GM12801 (cell line): Measurements from ENCODE around the gene IGFBP6.

ENCODE experiments used
- TF ChIP-seq, protein P1 (sequence below): IDR thresholded peaks from one replicate; pipeline ENCODE4 v1.5.1; 2011; ENCODE audit warnings: control low read depth; ENCODE audit not compliant: insufficient read length; ENCODE audit errors: extremely low read depth

The IGFBP6 gene

GRCh38 chr12:53056901-53057300 lies 40.6 kb upstream of the IGFBP6 start:
- TF ChIP-seq, protein P1, sequence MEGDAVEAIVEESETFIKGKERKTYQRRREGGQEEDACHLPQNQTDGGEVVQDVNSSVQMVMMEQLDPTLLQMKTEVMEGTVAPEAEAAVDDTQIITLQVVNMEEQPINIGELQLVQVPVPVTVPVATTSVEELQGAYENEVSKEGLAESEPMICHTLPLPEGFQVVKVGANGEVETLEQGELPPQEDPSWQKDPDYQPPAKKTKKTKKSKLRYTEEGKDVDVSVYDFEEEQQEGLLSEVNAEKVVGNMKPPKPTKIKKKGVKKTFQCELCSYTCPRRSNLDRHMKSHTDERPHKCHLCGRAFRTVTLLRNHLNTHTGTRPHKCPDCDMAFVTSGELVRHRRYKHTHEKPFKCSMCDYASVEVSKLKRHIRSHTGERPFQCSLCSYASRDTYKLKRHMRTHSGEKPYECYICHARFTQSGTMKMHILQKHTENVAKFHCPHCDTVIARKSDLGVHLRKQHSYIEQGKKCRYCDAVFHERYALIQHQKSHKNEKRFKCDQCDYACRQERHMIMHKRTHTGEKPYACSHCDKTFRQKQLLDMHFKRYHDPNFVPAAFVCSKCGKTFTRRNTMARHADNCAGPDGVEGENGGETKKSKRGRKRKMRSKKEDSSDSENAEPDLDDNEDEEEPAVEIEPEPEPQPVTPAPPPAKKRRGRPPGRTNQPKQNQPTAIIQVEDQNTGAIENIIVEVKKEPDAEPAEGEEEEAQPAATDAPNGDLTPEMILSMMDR = no peak

DNA sequence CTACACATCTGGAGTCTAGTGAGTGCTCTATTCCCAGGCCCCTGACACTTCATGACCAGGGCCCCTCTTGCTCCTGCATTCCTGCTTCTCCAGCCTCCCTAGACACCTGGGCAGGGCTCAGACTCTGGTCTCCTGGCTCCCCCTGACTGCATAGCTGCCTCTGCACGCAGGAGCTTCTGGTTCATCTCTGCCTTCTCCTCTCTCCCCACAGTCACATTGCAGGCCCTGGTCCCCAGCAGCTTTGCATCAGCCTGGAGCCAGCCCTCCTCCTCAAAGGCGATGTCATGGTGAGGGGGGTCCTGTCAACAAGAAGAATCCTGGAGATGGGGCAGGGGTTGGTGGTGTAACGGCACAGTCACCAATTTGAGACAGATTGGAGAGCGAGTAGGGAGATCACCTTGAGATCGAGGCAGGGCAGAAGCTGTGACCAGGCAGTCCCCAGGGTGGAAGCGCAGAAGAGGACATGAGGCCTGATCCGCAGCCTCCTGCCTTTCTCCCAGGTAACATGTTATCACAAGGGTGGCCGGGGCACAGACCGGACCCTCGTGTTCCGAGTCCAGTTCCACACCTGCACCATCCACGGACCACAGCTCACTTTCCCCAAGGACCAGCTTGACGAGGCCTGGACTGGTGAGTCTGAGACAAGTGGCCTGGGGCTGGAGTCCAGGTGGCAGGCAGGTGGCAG lies 39.5 kb upstream of the IGFBP6 start:
- TF ChIP-seq, protein P1 = no peak

- TF ChIP-seq, protein P1 = no peak
Measured at GRCh38 chr12:53058674-53059433, 38.6 kb upstream of the IGFBP6 start.

DNA sequence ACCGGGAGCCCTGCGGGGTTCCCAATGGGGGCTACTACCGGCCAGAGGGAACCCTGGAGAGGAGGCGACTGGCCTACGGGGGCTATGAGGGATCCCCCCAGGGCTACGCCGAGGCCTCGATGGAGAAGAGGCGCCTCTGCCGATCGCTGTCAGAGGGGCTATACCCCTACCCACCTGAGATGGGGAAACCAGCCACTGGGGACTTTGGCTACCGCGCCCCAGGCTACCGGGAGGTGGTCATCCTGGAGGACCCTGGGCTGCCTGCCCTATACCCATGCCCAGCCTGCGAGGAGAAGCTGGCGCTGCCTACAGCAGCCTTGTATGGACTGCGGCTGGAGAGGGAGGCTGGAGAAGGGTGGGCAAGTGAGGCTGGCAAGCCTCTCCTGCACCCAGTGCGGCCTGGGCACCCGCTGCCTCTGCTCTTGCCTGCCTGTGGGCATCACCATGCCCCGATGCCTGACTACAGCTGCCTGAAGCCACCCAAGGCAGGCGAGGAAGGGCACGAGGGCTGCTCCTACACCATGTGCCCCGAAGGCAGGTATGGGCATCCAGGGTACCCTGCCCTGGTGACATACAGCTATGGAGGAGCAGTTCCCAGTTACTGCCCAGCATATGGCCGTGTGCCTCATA lies 37.9 kb upstream of the IGFBP6 start:
- TF ChIP-seq, protein P1 = no peak

DNA sequence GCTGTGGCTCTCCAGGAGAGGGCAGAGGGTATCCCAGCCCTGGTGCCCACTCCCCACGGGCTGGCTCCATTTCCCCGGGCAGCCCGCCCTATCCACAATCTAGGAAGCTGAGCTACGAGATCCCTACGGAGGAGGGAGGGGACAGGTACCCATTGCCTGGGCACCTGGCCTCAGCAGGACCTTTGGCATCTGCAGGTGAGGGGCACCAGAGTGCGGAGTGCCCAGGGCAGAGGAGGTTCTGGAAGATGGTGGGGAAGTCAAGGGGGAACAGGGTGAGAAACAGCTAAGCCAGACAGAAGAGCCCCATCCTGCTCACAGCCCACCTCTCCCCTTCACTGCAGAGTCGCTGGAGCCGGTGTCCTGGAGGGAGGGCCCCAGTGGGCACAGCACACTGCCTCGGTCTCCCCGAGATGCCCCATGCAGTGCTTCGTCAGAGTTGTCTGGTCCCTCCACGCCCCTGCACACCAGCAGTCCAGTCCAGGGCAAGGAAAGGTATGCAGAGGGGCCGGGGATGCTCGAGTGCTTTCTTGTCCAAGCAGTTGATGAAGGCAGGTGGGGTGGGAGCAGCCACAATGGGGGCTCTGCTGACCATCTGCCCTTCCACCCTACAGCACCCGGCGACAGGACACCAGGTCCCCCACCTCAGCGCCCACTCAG lies 37.3 kb upstream of the IGFBP6 start:
- TF ChIP-seq, protein P1 = no peak

- TF ChIP-seq, protein P1 = no peak
Measured at GRCh38 chr12:53060721-53061276, 36.7 kb upstream of the IGFBP6 start.
